Measurements from ENCODE around the gene COLEC11. TPM values are rescaled to one million over a fixed set of nuclear protein-coding genes. Genes with fewer than 3 reads are reported as not detected.
A peak's percentile ranks its signal among the peaks of the same experiment; 100 is the strongest.
"Not testable (repeated sequence)": the region's sequence is repeated elsewhere in the genome, so short reads cannot be mapped to it uniquely, and the experiment has no call there.

The COLEC11 gene
- total and polyA plus RNA-seq, 8 donors = 2.0 to 9.9 (median 3.3) TPM; not detected in 3

GRCh38 chr2:3617198-3617890, 22.4 kb downstream of the COLEC11 start:
- no peak overlapping the region for H3K4me3 ChIP-seq
- H3K27me3 ChIP-seq = no peaks in the 10 kb centered on the region
- H3K36me3 ChIP-seq = no peaks in the 10 kb centered on the region
- H3K9me3 ChIP-seq = peaks cover 0 to 17% (median 0%) of the 10 kb centered on the region in 4 donors
- H3K4me1 ChIP-seq = no peaks in the 10 kb centered on the region
- H3K27ac ChIP-seq = no peak overlapping the region
- TF ChIP-seq CTCF (IDR thresholded peaks at IDR 0.05) (no peak), EP300 (IDR thresholded peaks at IDR 0.05) (no peak), POLR2A (IDR thresholded peaks at IDR 0.05) (no peak), POLR2AphosphoS5 (IDR thresholded peaks at IDR 0.05) (no peak)
- intact Hi-C loops (cut with DNase I; ENCODE audit: low total_unique reads) = no loop called here
- peak in 1 of 2 donors; percentile 13 for DNase-seq
- WGBS, 5 donors = 94 to 98% (median 96%) methylated on average over 21 of the region's 21 CpGs

DNA sequence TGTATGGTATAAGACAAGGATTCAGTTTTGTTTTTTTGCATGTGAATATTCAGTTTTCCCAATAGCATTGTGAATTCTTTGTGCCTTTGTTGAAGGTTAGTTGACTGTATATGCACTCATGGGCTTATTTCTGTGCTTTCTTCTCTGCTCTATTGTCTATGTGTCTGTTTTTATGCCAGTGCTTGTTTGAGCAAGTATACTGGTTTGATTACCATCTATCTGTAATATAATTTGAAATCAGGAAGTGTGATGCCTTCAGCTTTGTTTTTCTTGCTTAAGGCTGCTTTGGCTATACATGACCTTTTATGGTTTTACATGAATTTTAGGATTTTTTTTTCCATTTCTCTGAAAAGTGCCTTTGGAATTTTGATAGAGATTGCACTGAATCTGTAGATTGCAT, 23.5 kb downstream of the COLEC11 start:
- Histone ChIP-seq H3K9me3 (peaks cover 0 to 17% (median 0%) of the 10 kb centered on the region in 4 donors), H3K27ac (no peak overlapping the region), H3K27me3 (no peaks in the 10 kb centered on the region), H3K4me1 (no peaks in the 10 kb centered on the region), H3K36me3 (no peaks in the 10 kb centered on the region), H3K4me3 (no peak overlapping the region)
- intact Hi-C loops (cut with DNase I; ENCODE audit: low total_unique reads) = no loop called here
- no peak for TF ChIP-seq POLR2AphosphoS5 (IDR thresholded peaks at IDR 0.05)
- TF ChIP-seq CTCF (IDR thresholded peaks at IDR 0.05) = no peak
- no peak for DNase-seq

DNA sequence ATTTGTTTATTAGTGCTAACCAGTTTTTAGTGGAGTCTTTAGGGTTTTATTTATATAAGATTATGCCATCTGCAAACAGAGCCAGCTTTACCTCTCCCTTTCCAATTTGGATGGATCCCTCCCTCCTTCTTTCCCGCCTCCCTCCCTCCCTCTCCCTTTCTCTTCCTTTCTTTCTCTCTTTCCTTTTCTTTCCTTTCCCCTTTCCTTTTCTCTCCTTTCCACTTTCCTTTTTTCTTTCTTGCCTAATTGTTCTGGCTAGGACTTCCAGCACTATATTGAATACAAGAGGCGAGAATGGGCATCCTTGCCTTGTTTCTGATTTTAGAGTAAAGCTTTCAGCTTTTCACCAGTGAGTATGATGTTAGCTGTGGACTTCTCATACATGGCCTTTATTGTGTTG, 24.1 kb downstream of the COLEC11 start:
- H3K27me3 ChIP-seq = no peaks in the 10 kb centered on the region
- H3K4me3 ChIP-seq = no peak overlapping the region
- TF ChIP-seq EP300 (IDR thresholded peaks at IDR 0.05) (no peak), CTCF (IDR thresholded peaks at IDR 0.05) (no peak)
- WGBS, 5 donors = 86 to 98% (median 91%) methylated on average over 2 of the region's 2 CpGs
- H3K9me3 ChIP-seq = peaks cover 0 to 20% (median 0%) of the 10 kb centered on the region in 4 donors
- no peak overlapping the region for H3K27ac ChIP-seq
- no peak for DNase-seq
- intact Hi-C loops (cut with DNase I; ENCODE audit: low total_unique reads) = no loop called here
- H3K4me1 ChIP-seq = no peaks in the 10 kb centered on the region
- H3K36me3 ChIP-seq = no peaks in the 10 kb centered on the region

GRCh38 chr2:3619661-3620060, 24.7 kb downstream of the COLEC11 start:
- H3K4me1 ChIP-seq; H3K27me3 ChIP-seq; H3K36me3 ChIP-seq; DNase-seq; intact Hi-C loops (cut with DNase I; ENCODE audit: low total_unique reads); H3K27ac ChIP-seq; H3K4me3 ChIP-seq: not testable (repeated sequence)
- WGBS, 5 donors = 91 to 98% (median 97%) methylated on average over 9 of the region's 9 CpGs
- peaks cover 0 to 18% (median 0%) of the 10 kb centered on the region in 4 donors for H3K9me3 ChIP-seq

DNA sequence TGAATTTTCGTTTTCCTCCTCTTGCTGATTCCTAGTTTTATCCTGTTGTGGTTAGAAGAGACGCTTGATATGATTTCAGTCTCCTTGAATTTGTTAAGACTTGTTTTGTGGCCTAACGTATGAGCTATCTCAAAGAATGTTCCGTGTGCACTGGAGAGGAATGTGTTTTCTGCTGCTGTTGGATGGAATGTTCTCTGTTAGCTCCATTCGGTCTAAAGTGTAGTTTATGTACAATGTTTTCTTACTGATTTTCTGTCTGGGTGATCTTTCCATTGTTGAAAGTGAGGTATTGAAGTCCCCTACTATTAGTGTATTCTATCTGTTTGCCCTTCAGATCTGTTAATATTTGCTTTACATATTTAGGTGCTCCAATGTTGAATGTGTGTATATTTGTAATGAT, 25.9 kb downstream of the COLEC11 start:
- H3K4me1 ChIP-seq = no peaks in the 10 kb centered on the region
- no peaks in the 10 kb centered on the region for H3K27me3 ChIP-seq
- intact Hi-C loops (cut with DNase I; ENCODE audit: low total_unique reads) = no loop called here
- no peaks in the 10 kb centered on the region for H3K36me3 ChIP-seq
- no peak for DNase-seq
- WGBS, 5 donors = 24 to 50% (median 46%) methylated on average over 5 of the region's 5 CpGs
- TF ChIP-seq POLR2A (IDR thresholded peaks at IDR 0.05) = no peak
- TF ChIP-seq CTCF (IDR thresholded peaks at IDR 0.05) = no peak
- no peak for TF ChIP-seq EP300 (IDR thresholded peaks at IDR 0.05)
- no peak for TF ChIP-seq POLR2AphosphoS5 (IDR thresholded peaks at IDR 0.05)
- H3K9me3 ChIP-seq = peaks cover 0 to 7% (median 0%) of the 10 kb centered on the region in 4 donors
- no peak overlapping the region for H3K4me3 ChIP-seq
- no peak overlapping the region for H3K27ac ChIP-seq
